Tongue (tissue), 2 donors: Measurements from ENCODE around the gene SMIM5. TPM values are rescaled to one million over a fixed set of nuclear protein-coding genes. Genes with fewer than 3 reads are reported as not detected.

Source experiments
- DNase-seq: peaks from one replicate; pipeline ENCODE4 v3.0.0-alpha.2; 2015
- total RNA-seq: library from RNA; depleted of rRNA; stranded (reverse); fragments of >200 nt; gene quantifications from one replicate; pipeline ENCODE4 v1.2.3, GENCODE V29; 2014

The SMIM5 gene
- total RNA-seq, 1 donor from 2014 or later, result 5.9 TPM

- DNase-seq, result no peak
Observed at GRCh38 chr17:75603123-75603522, 30.1 kb upstream of the SMIM5 start.

GRCh38 chr17:75604034-75604695 lies 29.1 kb upstream of the SMIM5 start:
- no peak for DNase-seq

GRCh38 chr17:75605790-75606189 lies 27.4 kb upstream of the SMIM5 start:
- no peak for DNase-seq

- DNase-seq, result no peak
Observed at GRCh38 chr17:75607086-75607485, 26.1 kb upstream of the SMIM5 start.

- DNase-seq, result no peak
Observed at GRCh38 chr17:75610103-75610984, 22.9 kb upstream of the SMIM5 start.

- DNase-seq, result no peak
Observed at GRCh38 chr17:75611851-75612429, 21.3 kb upstream of the SMIM5 start.

- no peak for DNase-seq
Observed at GRCh38 chr17:75612906-75613626, 20.2 kb upstream of the SMIM5 start.

- DNase-seq, result no peak
Observed at GRCh38 chr17:75614006-75614405, 19.2 kb upstream of the SMIM5 start.

GRCh38 chr17:75614556-75615270 lies 18.5 kb upstream of the SMIM5 start:
- no peak for DNase-seq

GRCh38 chr17:75615301-75615700 lies 17.9 kb upstream of the SMIM5 start:
- DNase-seq, result no peak

- DNase-seq, result no peak
Observed at GRCh38 chr17:75616521-75617122, 16.6 kb upstream of the SMIM5 start.

GRCh38 chr17:75617218-75617617 lies 16.0 kb upstream of the SMIM5 start:
- DNase-seq, result no peak

- no peak for DNase-seq
Observed at GRCh38 chr17:75617675-75618074, 15.6 kb upstream of the SMIM5 start.

- peak; percentile 36 for DNase-seq
Observed at GRCh38 chr17:75619506-75620431, 13.5 kb upstream of the SMIM5 start.

GRCh38 chr17:75621489-75621888 lies 11.7 kb upstream of the SMIM5 start:
- DNase-seq, result no peak

- no peak for DNase-seq
Observed at GRCh38 chr17:75622076-75622475, 11.2 kb upstream of the SMIM5 start.

GRCh38 chr17:75622771-75623273 lies 10.4 kb upstream of the SMIM5 start:
- no peak for DNase-seq

GRCh38 chr17:75623386-75623785 lies 9.8 kb upstream of the SMIM5 start:
- DNase-seq, result no peak

- DNase-seq, result no peak
Observed at GRCh38 chr17:75624021-75624420, 9.2 kb upstream of the SMIM5 start.

- no peak for DNase-seq
Observed at GRCh38 chr17:75624714-75625345, 8.4 kb upstream of the SMIM5 start.
